ENCODE data around the gene TRAK1. TPM values are rescaled to one million over a fixed set of nuclear protein-coding genes. Genes with fewer than 3 reads are reported as not detected.

TRAK1 gene
- total RNA-seq, 6 experiments from 2014 or later = 50.6 to 54.3 (median 52.3) TPM

DNA sequence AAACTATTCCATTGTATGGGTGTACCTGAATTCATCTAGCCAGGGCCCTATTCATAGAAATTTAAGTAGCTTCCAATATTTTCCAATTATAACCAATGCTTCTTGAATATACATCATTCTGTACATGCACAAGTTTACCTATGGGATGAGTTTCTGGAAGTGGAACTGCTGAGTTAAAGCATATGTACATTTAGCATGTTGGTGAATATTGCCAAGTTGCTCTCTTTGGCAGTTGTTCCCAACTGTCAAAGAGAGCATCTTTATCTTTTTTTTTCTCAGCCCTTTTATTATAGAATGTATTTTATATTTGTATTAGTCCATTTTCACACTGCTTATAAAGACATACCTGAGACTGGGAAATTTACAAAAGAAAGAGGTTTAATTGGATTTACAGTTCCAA lies 183.1 kb downstream of the TRAK1 start:
- Mint-ChIP-seq H3K4me3 (no peak overlapping the region), H3K4me1 (ENCODE audit: low read depth) (no peaks in the 10 kb centered on the region), H3K9me3 (peaks cover 5% of the 10 kb centered on the region; the same call in 1 of the 2 replicates), H3K27me3 (ENCODE audit: insufficient read depth) (peaks cover 28% of the 10 kb centered on the region), H3K27ac (no peak overlapping the region), H3K36me3 (ENCODE audit: low read depth) (0 out of 2 replicates have a peak, but pooled peaks cover 2% of the 10 kb centered on the region)
- no peak for TF ChIP-seq CTCF (IDR thresholded peaks at IDR 0.05)
- DNase-seq = no peak

- H3K4me3 Mint-ChIP-seq = no peak overlapping the region
- no peak for TF ChIP-seq CTCF (IDR thresholded peaks at IDR 0.05)
- H3K9me3 Mint-ChIP-seq = peaks cover 8% of the 10 kb centered on the region; the same call in 1 of the 2 replicates
- peaks cover 21% of the 10 kb centered on the region for H3K27me3 Mint-ChIP-seq (ENCODE audit: insufficient read depth)
- H3K27ac Mint-ChIP-seq = no peak overlapping the region
- H3K36me3 Mint-ChIP-seq (ENCODE audit: low read depth) = 0 out of 2 replicates have a peak, but pooled peaks cover 7% of the 10 kb centered on the region
- H3K4me1 Mint-ChIP-seq (ENCODE audit: low read depth) = no peaks in the 10 kb centered on the region
- DNase-seq = no peak
These were observed 184.1 kb downstream of the TRAK1 start for GRCh38 chr3:42275217-42275616.

Other genes with a start within 250 kb of the TRAK1 start
- 1 to 10 TPM; 6.0 to 8.6 (median 6.7) TPM for gene ULK4, start 129.3 kb upstream of the TRAK1 start, total RNA-seq (2021; fragmentation: NEBNext Ultra II Directional; extraction: Animal tissue kit (Norgen Biotek cat#: 25700))
- not detected for gene CCK, start 174.8 kb downstream of the TRAK1 start, total RNA-seq (2021; fragmentation: NEBNext Ultra II Directional; extraction: Animal tissue kit (Norgen Biotek cat#: 25700))

Measured in HFFc6 (cell line).